Measurements from ENCODE around the gene GPR150.
A peak's percentile ranks its signal among the peaks of the same experiment; 100 is the strongest.
"Not testable (repeated sequence)": the region's sequence is repeated elsewhere in the genome, so short reads cannot be mapped to it uniquely, and the experiment has no call there.

Gene GPR150

DNA sequence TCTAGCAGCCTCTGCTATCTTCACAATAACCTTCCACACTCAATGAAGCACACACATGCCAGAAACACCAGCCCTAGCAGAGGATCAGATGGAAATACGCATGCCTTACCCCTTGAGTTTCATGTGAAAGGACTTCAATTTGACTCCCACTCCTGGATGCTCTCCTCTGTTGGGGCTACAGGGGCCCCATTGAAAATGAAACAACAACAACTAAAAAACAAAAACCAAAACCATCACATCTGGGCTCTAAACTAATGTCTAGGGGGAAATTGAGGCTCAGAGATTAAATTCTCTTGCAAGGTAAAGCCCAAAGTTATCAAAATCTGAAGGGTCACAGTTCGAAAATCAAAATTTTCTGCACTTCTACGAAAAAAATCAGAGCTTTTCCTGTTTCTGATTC, 18.7 kb downstream of the GPR150 start:
- H3K27ac ChIP-seq = no peak overlapping the region
- H3K36me3 ChIP-seq (ENCODE audit: control insufficient read depth, insufficient read depth, low read length) = no peaks in the 10 kb centered on the region
- H3K4me1 ChIP-seq = peaks cover 13% of the 10 kb centered on the region
- no peak overlapping the region for H2AFZ ChIP-seq
- H3K27me3 ChIP-seq (ENCODE audit: control insufficient read depth, insufficient read depth, low read length) = no peaks in the 10 kb centered on the region
- H3K4me2 ChIP-seq (ENCODE audit: low read length) = no peak overlapping the region
- no peak for TF ChIP-seq CTCF (IDR thresholded peaks at IDR 0.05)
- H3K9me3 ChIP-seq (ENCODE audit: control insufficient read depth, low read length) = no peaks in the 10 kb centered on the region
- H3K79me2 ChIP-seq = no peaks in the 10 kb centered on the region
- no peak overlapping the region for H3K9ac ChIP-seq
- H3K4me3 ChIP-seq (ENCODE audit: low read depth, low read length) = no peak overlapping the region

- H3K4me1 ChIP-seq = peaks cover 13% of the 10 kb centered on the region
- no peaks in the 10 kb centered on the region for H3K27me3 ChIP-seq (ENCODE audit: control insufficient read depth, insufficient read depth, low read length)
- H3K4me3 ChIP-seq (ENCODE audit: low read depth, low read length) = peak overlapping the region; percentile 8
- peak overlapping the region; percentile 92 for H3K27ac ChIP-seq
- H3K36me3 ChIP-seq (ENCODE audit: control insufficient read depth, insufficient read depth, low read length) = no peaks in the 10 kb centered on the region
- H3K9me3 ChIP-seq (ENCODE audit: control insufficient read depth, low read length) = no peaks in the 10 kb centered on the region
- H3K4me2 ChIP-seq (ENCODE audit: low read length) = peak overlapping the region; percentile 40
- H3K79me2 ChIP-seq = no peaks in the 10 kb centered on the region
- no peak for TF ChIP-seq CTCF (IDR thresholded peaks at IDR 0.05)
- H3K9ac ChIP-seq = no peak overlapping the region
- peak overlapping the region; percentile 78 for H2AFZ ChIP-seq
Measured at GRCh38 chr5:95641741-95642220, 21.9 kb downstream of the GPR150 start.

DNA sequence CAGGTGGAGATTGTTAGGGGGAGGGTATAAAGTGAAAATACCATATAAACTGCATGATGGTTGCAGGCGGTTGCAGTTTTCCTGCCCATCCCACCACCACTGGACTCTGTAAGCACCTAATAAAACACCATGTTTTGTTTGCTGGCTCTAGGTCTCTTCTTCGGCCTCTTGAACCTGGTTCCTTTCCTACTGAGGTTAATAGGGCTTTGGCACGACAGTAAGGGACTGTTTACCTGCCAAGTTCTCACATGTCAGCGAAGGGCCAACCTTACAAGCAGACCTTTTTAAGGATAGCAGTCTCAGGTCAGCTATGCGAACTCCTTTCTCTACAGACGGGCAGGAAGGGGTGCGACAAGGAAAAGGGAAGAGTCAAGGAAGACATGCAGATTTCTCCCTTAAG, 23.3 kb downstream of the GPR150 start:
- no peak for TF ChIP-seq CTCF (IDR thresholded peaks at IDR 0.05)
- Histone ChIP-seq H2AFZ (no peak overlapping the region), H3K79me2 (no peaks in the 10 kb centered on the region), H3K27me3 (ENCODE audit: control insufficient read depth, insufficient read depth, low read length) (no peaks in the 10 kb centered on the region), H3K9me3 (ENCODE audit: control insufficient read depth, low read length) (no peaks in the 10 kb centered on the region), H3K4me1 (peaks cover 17% of the 10 kb centered on the region), H3K9ac (no peak overlapping the region), H3K4me3 (ENCODE audit: low read depth, low read length) (no peak overlapping the region), H3K4me2 (ENCODE audit: low read length) (no peak overlapping the region), H3K36me3 (ENCODE audit: control insufficient read depth, insufficient read depth, low read length) (no peaks in the 10 kb centered on the region), H3K27ac (no peak overlapping the region)

GRCh38 chr5:95644351-95645042, 24.6 kb downstream of the GPR150 start:
- Histone ChIP-seq H3K27me3 (ENCODE audit: control insufficient read depth, insufficient read depth, low read length) (no peaks in the 10 kb centered on the region), H2AFZ (peak overlapping the region; percentile 68), H3K36me3 (ENCODE audit: control insufficient read depth, insufficient read depth, low read length) (no peaks in the 10 kb centered on the region), H3K4me1 (peaks cover 17% of the 10 kb centered on the region), H3K9ac (no peak overlapping the region), H3K27ac (peak overlapping the region; percentile 20), H3K4me3 (ENCODE audit: low read depth, low read length) (no peak overlapping the region), H3K9me3 (ENCODE audit: control insufficient read depth, low read length) (no peaks in the 10 kb centered on the region), H3K4me2 (ENCODE audit: low read length) (no peak overlapping the region), H3K79me2 (no peaks in the 10 kb centered on the region)
- TF ChIP-seq CTCF (IDR thresholded peaks at IDR 0.05) = peak; percentile 70

- H3K27me3 ChIP-seq (ENCODE audit: control insufficient read depth, insufficient read depth, low read length); H3K36me3 ChIP-seq (ENCODE audit: control insufficient read depth, insufficient read depth, low read length); H3K79me2 ChIP-seq; H3K9ac ChIP-seq; H3K9me3 ChIP-seq (ENCODE audit: control insufficient read depth, low read length): not testable (repeated sequence)
- Histone ChIP-seq H3K27ac (peak overlapping the region; percentile 97), H3K4me1 (peaks cover 16% of the 10 kb centered on the region), H3K4me2 (ENCODE audit: low read length) (peak overlapping the region; percentile 84), H2AFZ (peak overlapping the region; percentile 95), H3K4me3 (ENCODE audit: low read depth, low read length) (peak overlapping the region; percentile 70)
Measured at GRCh38 chr5:95646226-95646568, 26.3 kb downstream of the GPR150 start.
